NCI-H526 (cell line): ENCODE results near the gene VCAM1.

ENCODE experiments used
- DNase-seq, 2 experiments: peaks; one replicate each; lab custom pipeline; 2025; lab: John Stamatoyannopoulos, UW

The VCAM1 gene

GRCh38 chr1:100724281-100724680, 4.7 kb downstream of the VCAM1 start:
- DNase-seq: no peak

- no peak for DNase-seq
These were observed 10.6 kb downstream of the VCAM1 start for GRCh38 chr1:100730130-100730529.

GRCh38 chr1:100731309-100731708, 11.8 kb downstream of the VCAM1 start:
- no peak for DNase-seq

- no peak for DNase-seq
These were observed 12.2 kb downstream of the VCAM1 start for GRCh38 chr1:100731758-100732157.

- DNase-seq: no peak
These were observed 15.1 kb downstream of the VCAM1 start for GRCh38 chr1:100734676-100735075.

- no peak for DNase-seq
These were observed 15.7 kb downstream of the VCAM1 start for GRCh38 chr1:100735244-100735643.

GRCh38 chr1:100736324-100736723, 16.8 kb downstream of the VCAM1 start:
- no peak for DNase-seq

GRCh38 chr1:100736746-100737145, 17.2 kb downstream of the VCAM1 start:
- DNase-seq: no peak

GRCh38 chr1:100746542-100746932, 27.0 kb downstream of the VCAM1 start:
- DNase-seq: no peak

- DNase-seq: no peak
These were observed 28.2 kb downstream of the VCAM1 start for GRCh38 chr1:100747771-100748170.

- DNase-seq: peak in 1 of 2 experiments; percentile 3
These were observed 30.7 kb downstream of the VCAM1 start for GRCh38 chr1:100750005-100750885.

- peak; percentile 23 to 61 for DNase-seq
These were observed 33.2 kb downstream of the VCAM1 start for GRCh38 chr1:100752791-100753190.

- DNase-seq: no peak
These were observed 38.4 kb downstream of the VCAM1 start for GRCh38 chr1:100757946-100758345.

GRCh38 chr1:100759188-100759587, 39.6 kb downstream of the VCAM1 start:
- no peak for DNase-seq

GRCh38 chr1:100760511-100760910, 41.0 kb downstream of the VCAM1 start:
- no peak for DNase-seq

GRCh38 chr1:100762461-100762860, 42.9 kb downstream of the VCAM1 start:
- DNase-seq: no peak

GRCh38 chr1:100767176-100767890, 47.8 kb downstream of the VCAM1 start:
- peak; percentile 23 to 31 for DNase-seq

GRCh38 chr1:100769323-100769722, 49.8 kb downstream of the VCAM1 start:
- DNase-seq: no peak

GRCh38 chr1:100769906-100770646, 50.5 kb downstream of the VCAM1 start:
- no peak for DNase-seq

- DNase-seq: no peak
These were observed 53.9 kb downstream of the VCAM1 start for GRCh38 chr1:100773444-100773843.

GRCh38 chr1:100774370-100774769, 54.8 kb downstream of the VCAM1 start:
- no peak for DNase-seq

GRCh38 chr1:100775483-100775882, 55.9 kb downstream of the VCAM1 start:
- DNase-seq: peak in 1 of 2 experiments; percentile 6

- DNase-seq: no peak
These were observed 59.2 kb downstream of the VCAM1 start for GRCh38 chr1:100778748-100779147.
